Mucosa of stomach (tissue), 1 donor: ENCODE measurements around the gene CHRNA10.
"Not testable (repeated sequence)": the region's sequence is repeated elsewhere in the genome, so short reads cannot be mapped to it uniquely, and the experiment has no call there.

Experiments used
- H3K27me3 ChIP-seq: one replicate; pipeline ENCODE4 v1.7.0; 2013; ENCODE audit warnings: mild to moderate bottlenecking, low read length; ENCODE audit not compliant: control insufficient read depth, insufficient read depth
- H3K36me3 ChIP-seq: one replicate; pipeline ENCODE4 v1.7.0; 2013; ENCODE audit warnings: low read length; ENCODE audit not compliant: control insufficient read depth, insufficient read depth
- H3K4me1 ChIP-seq: one replicate; pipeline ENCODE4 v1.7.0; 2013; ENCODE audit warnings: mild to moderate bottlenecking, low read length; ENCODE audit not compliant: control insufficient read depth, insufficient read depth
- H3K4me3 ChIP-seq: one replicate; pipeline ENCODE4 v1.7.0; 2013; ENCODE audit warnings: low read length
- H3K9ac ChIP-seq: one replicate; pipeline ENCODE4 v1.7.0; 2013; ENCODE audit warnings: mild to moderate bottlenecking, low read length, moderate library complexity
- H3K9me3 ChIP-seq: one replicate; pipeline ENCODE4 v1.7.0; 2013; ENCODE audit warnings: mild to moderate bottlenecking, low read length, moderate library complexity; ENCODE audit not compliant: control insufficient read depth
- donor health status: Pancreatic carcinoma.

The CHRNA10 gene

DNA sequence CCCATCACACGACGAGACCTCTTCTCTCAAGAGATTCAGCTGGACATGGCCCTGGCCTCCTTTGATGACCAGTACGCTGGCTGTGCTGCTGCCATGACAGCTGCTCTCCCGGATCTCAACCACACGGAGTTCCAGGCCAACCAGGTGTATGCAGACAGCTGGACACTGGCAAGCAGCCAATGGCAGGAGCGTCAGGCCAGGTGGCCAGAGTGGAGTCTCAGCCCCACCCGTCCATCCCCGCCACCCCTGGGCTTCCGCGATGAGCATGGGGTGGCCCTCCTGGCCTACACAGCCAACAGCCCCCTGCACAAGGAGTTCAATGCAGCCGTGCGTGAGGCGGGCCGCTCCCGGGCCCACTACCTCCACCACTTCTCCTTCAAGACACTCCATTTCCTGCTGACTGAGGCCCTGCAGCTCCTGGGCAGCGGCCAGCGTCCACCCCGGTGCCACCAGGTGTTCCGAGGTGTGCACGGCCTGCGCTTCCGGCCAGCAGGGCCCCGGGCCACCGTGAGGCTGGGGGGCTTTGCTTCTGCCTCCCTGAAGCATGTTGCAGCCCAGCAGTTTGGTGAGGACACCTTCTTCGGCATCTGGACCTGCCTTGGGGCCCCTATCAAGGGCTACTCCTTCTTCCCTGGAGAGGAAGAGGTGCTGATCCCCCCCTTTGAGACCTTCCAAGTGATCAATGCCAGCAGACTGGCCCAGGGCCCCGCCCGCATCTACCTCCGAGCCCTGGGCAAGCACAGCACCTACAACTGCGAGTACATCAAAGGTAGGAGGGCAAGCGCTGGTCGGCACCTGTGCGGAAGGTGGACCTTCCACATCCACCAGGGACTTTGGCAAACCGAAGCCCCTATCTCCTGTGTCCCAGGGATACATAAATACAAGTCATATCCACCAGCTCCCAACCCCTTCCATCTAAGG, 11.3 kb downstream of the CHRNA10 start:
- Histone ChIP-seq H3K9ac (no peak overlapping the region), H3K4me3 (no peak overlapping the region), H3K27me3 (no peaks in the 10 kb centered on the region), H3K36me3 (no peaks in the 10 kb centered on the region), H3K4me1 (no peaks in the 10 kb centered on the region), H3K9me3 (no peaks in the 10 kb centered on the region)

DNA sequence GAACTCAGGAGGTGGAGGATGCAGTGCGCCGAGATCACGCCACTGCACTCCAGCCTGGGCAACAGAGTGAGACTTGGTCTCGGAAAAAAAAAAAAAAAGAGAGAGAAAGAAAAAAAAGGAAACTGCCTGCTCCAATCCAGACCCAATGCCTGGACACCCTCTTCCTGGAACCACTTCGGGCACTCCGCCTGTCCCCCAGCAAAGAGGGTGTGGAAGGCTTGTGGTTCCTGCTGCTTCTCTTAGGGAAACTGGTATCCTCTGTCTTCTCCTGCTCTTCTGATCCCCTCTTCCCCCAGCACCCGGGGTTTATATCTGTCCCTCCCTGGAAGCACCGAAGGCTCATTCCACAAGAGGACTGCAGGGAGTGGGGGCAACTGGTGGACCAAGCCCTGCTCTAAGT, 12.9 kb downstream of the CHRNA10 start:
- H3K9me3 ChIP-seq = no peaks in the 10 kb centered on the region
- H3K36me3 ChIP-seq = no peaks in the 10 kb centered on the region
- no peaks in the 10 kb centered on the region for H3K4me1 ChIP-seq
- no peak overlapping the region for H3K9ac ChIP-seq
- no peaks in the 10 kb centered on the region for H3K27me3 ChIP-seq
- no peak overlapping the region for H3K4me3 ChIP-seq

GRCh38 chr11:3657331-3657730, 13.9 kb downstream of the CHRNA10 start:
- not testable (repeated sequence) for H3K9me3 ChIP-seq, H3K27me3 ChIP-seq, H3K36me3 ChIP-seq, H3K4me3 ChIP-seq, H3K4me1 ChIP-seq, H3K9ac ChIP-seq

GRCh38 chr11:3655547-3655946, 15.6 kb downstream of the CHRNA10 start:
- Histone ChIP-seq H3K4me3 (no peak overlapping the region), H3K9ac (no peak overlapping the region), H3K36me3 (no peaks in the 10 kb centered on the region), H3K4me1 (no peaks in the 10 kb centered on the region), H3K9me3 (no peaks in the 10 kb centered on the region), H3K27me3 (no peaks in the 10 kb centered on the region)

- not testable (repeated sequence) for H3K9ac ChIP-seq, H3K4me1 ChIP-seq, H3K27me3 ChIP-seq, H3K36me3 ChIP-seq, H3K4me3 ChIP-seq, H3K9me3 ChIP-seq
Observed at GRCh38 chr11:3652514-3652913, 18.7 kb downstream of the CHRNA10 start.

DNA sequence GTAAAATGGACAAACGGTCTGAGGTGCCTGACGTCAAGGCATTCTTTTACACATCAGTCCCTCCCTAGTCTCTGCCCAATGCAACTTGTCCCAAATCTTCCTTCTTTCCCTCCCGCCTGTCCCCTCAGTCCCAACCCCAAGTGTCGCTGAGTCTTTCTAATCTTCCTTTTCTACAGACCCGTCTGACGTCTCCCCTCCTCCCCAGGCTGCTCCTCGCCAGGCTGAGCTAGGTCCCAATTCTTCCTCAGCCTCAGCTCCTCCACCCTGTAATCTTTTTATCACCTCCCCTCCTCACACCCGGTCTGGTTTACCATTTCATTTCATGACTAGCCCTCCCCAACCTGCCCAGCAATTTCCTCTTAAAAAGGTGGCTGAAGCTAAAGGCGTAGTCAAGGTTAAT, 21.8 kb downstream of the CHRNA10 start:
- not testable (repeated sequence) for H3K36me3 ChIP-seq, H3K9me3 ChIP-seq, H3K9ac ChIP-seq, H3K4me1 ChIP-seq, H3K27me3 ChIP-seq, H3K4me3 ChIP-seq

GRCh38 chr11:3648843-3649242, 22.3 kb downstream of the CHRNA10 start:
- H3K4me3 ChIP-seq, H3K9ac ChIP-seq, H3K4me1 ChIP-seq, H3K27me3 ChIP-seq, H3K9me3 ChIP-seq, H3K36me3 ChIP-seq: not testable (repeated sequence)

GRCh38 chr11:3645552-3645951, 25.6 kb downstream of the CHRNA10 start:
- Histone ChIP-seq H3K4me3 (no peak overlapping the region), H3K36me3 (no peaks in the 10 kb centered on the region), H3K9ac (no peak overlapping the region), H3K9me3 (no peaks in the 10 kb centered on the region), H3K4me1 (peaks cover 15% of the 10 kb centered on the region), H3K27me3 (peaks cover 3% of the 10 kb centered on the region)

GRCh38 chr11:3644817-3645235, 26.4 kb downstream of the CHRNA10 start, which contains the start of gene ART1:
TSS of gene ART1 (plus strand) at chr11:3645128. CDS start at chr11:3659214, 14,086 bp downstream.
- no peaks in the 10 kb centered on the region for H3K9me3 ChIP-seq
- H3K4me3 ChIP-seq = no peak within 1 kb of the TSS
- no peak within 1 kb of the TSS for H3K9ac ChIP-seq
- peaks cover 15% of the 10 kb centered on the region for H3K4me1 ChIP-seq
- H3K36me3 ChIP-seq = no peaks in the 10 kb centered on the region
- peaks cover 3% of the 10 kb centered on the region for H3K27me3 ChIP-seq

DNA sequence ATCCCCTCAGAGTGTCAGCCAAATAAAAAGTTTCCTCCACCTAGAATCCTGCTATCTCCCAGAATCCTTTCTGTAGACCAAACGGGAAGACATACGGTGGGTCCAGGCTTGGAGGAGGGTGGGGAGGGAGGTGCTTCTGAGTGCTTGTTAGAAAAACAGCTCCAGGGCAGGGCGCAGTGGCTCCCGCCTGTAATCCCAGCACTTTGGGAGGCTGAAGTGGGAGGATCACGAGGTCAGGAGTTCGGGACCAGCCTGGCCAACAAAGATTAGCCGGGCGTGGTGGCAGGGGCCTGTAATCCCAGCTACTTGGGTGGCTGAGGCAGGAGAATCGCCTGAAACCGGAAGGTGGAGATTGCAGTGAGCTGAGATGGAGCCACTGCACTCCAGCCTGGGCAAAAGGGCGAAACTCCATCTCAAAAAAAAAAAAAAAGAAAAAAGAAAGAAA, 28.1 kb downstream of the CHRNA10 start:
- not testable (repeated sequence) for H3K4me3 ChIP-seq, H3K9me3 ChIP-seq, H3K27me3 ChIP-seq, H3K9ac ChIP-seq, H3K36me3 ChIP-seq
- H3K4me1 ChIP-seq = peaks cover 15% of the 10 kb centered on the region

DNA sequence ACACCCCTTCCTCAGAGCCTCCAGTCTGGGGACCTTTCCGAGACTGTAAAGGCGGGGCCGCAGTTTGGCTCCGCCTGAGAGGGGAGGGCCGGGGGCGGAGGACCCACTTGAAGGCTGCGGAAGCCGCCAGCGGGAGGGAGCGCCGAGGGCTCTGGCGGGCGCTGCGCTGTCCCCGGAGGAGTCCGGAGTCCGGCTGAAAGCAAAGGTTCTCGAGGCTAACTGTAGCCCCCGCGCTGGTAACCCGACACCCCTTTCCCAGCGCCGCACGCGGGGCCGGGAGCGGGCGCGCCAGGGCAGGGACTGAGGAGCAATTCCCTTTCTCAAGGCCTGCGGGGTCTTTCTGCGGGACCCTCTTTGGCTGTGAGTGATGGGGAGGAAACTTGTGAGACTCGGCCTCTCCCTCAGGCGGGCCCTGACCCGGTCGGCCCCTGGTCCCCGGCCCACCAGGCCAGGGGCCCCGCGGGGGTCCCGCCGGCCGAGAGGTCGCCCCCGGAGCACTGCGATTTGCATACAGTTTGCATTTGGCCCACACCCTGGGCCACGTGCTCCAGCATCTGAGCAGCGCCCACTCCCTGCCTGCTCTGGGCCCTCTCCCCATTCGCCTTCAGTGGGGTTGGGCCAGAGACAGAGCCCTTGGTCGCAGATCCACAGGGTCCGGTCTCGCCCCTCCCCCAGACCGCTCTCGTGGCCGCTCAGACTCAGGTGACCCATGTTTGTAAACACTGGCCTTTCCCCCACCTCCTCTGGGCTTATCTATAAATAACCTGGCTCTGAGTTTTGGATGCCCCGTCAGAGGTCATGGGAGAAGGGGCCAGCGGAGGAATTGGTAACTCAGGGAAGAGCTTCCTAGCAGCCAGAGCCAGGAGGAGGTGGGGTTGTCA, 28.9 kb downstream of the CHRNA10 start:
- Histone ChIP-seq H3K9me3 (no peaks in the 10 kb centered on the region), H3K36me3 (no peaks in the 10 kb centered on the region), H3K9ac (peak overlapping the region; percentile 50), H3K4me3 (peak overlapping the region; percentile 54), H3K27me3 (peaks cover 3% of the 10 kb centered on the region), H3K4me1 (peaks cover 15% of the 10 kb centered on the region)

GRCh38 chr11:3641701-3642070, 29.5 kb downstream of the CHRNA10 start, which contains the start of gene ART5:
TSS of gene ART5 (minus strand) at chr11:3641992. CDS start at chr11:3641862, 130 bp downstream.
- no peaks in the 10 kb centered on the region for H3K36me3 ChIP-seq
- H3K9me3 ChIP-seq = no peaks in the 10 kb centered on the region
- peaks cover 3% of the 10 kb centered on the region for H3K27me3 ChIP-seq
- peak within 1 kb of the TSS; percentile 50 for H3K9ac ChIP-seq
- peak within 1 kb of the TSS; percentile 54 for H3K4me3 ChIP-seq
- peaks cover 15% of the 10 kb centered on the region for H3K4me1 ChIP-seq
